Thyroid gland (tissue), 4 donors: ENCODE measurements around the gene TRPT1. TPM values are rescaled to one million over a fixed set of nuclear protein-coding genes. Genes with fewer than 3 reads are reported as not detected.

ENCODE experiments used
- DNase-seq, 2 donors: peaks; one replicate each; pipeline ENCODE4 v3.0.0-alpha.2; 2019
- H3K27ac ChIP-seq, 3 donors: fragments of 200-600 bp; sonication (generic); 1 replicate in 2 of 3; 2 replicates in 1 of 3; pipeline ENCODE4 v1.5.1; 2016 to 2019; ENCODE audit warnings: mild to moderate bottlenecking in 1 of 3, moderate library complexity in 1 of 3
- H3K27me3 ChIP-seq: fragments of 200-600 bp; sonication (generic); one replicate; pipeline ENCODE4 v1.5.1; 2019
- H3K36me3 ChIP-seq, 2 donors: fragments of 200-600 bp; sonication (generic); one replicate each; pipeline ENCODE4 v1.5.1; 2016 to 2019
- H3K4me1 ChIP-seq, 2 donors: fragments of 200-600 bp; sonication (generic); one replicate each; pipeline ENCODE4 v1.5.1; 2017 to 2019
- H3K4me3 ChIP-seq, 3 donors: fragments of 200-600 bp; sonication (generic); replicated peaks in 1 of 3; 1 replicate in 2 of 3; 2 replicates in 1 of 3; pipeline ENCODE4 v1.5.1; 2016; ENCODE audit warnings: mild to moderate bottlenecking in 1 of 3
- H3K9me3 ChIP-seq: fragments of 200-600 bp; sonication (generic); one replicate; pipeline ENCODE4 v1.5.1; 2017
- CTCF ChIP-seq, 6 experiments: fragments of 200-600 bp in 3 of 6; fragments of 450-650 bp in 3 of 6; sonication (generic) in 3 of 6; IDR thresholded peaks; one replicate each; pipeline ENCODE4 v1.5.1; 2016 to 2019; ENCODE audit warnings: antibody characterized with exemption in 6 of 6, mild to moderate bottlenecking in 2 of 6, inconsistent platforms in 1 of 6, moderate library complexity in 1 of 6
- POLR2A ChIP-seq, 2 donors: fragments of 450-650 bp; IDR thresholded peaks; one replicate each; pipeline ENCODE4 v1.6.1; 2017; ENCODE audit warnings: antibody characterized with exemption in 2 of 2, mild to moderate bottlenecking in 2 of 2, moderate library complexity in 1 of 2
- WGBS, 2 donors: methylation state at CpG; one replicate each; pipeline ENCODE4 v1.1.5; 2017; 5-methylcytosine and 5-hydroxymethylcytosine counted together
- intact Hi-C: fragments of 100-400 bp; cut with DNase I; formaldehyde crosslinking; loops from one replicate; pipeline ENCODE4 v1.15.1; 2023
- total RNA-seq, 4 donors: library from RNA; depleted of rRNA; stranded (reverse); fragments of >200 nt; gene quantifications; one replicate each; pipeline ENCODE4 v1.2.3, GENCODE V29; 2016

TRPT1 gene
- total RNA-seq, 4 donors from 2014 or later = 50.5 to 90.8 (median 65.9) TPM

GRCh38 chr11:64237484-64237951 lies 11.5 kb upstream of the TRPT1 start:
- TF ChIP-seq POLR2A (IDR thresholded peaks at IDR 0.05) (no peak), CTCF (IDR thresholded peaks at IDR 0.05) (no peak)
- no peak overlapping the region for H3K4me3 ChIP-seq
- intact Hi-C loops = no loop called here
- H3K27ac ChIP-seq = no peak overlapping the region
- no peaks in the 10 kb centered on the region for H3K9me3 ChIP-seq
- WGBS, 2 donors = 75 to 85% methylated on average over 4 to 12 of the region's 12 CpGs
- peaks cover 10 to 12% of the 10 kb centered on the region in 2 donors for H3K36me3 ChIP-seq
- H3K27me3 ChIP-seq = no peaks in the 10 kb centered on the region
- peaks cover 35 to 43% of the 10 kb centered on the region in 2 donors for H3K4me1 ChIP-seq
- DNase-seq = no peak

- TF ChIP-seq CTCF (IDR thresholded peaks at IDR 0.05) (no peak), POLR2A (IDR thresholded peaks at IDR 0.05) (no peak)
- H3K4me1 ChIP-seq = peaks cover 35 to 54% of the 10 kb centered on the region in 2 donors
- peak overlapping the region; percentile 50 to 88 (median 78) for H3K27ac ChIP-seq
- no peaks in the 10 kb centered on the region for H3K9me3 ChIP-seq
- 85 to 95% methylated on average over 8 to 10 of the region's 12 CpGs for WGBS, 2 donors
- no peaks in the 10 kb centered on the region for H3K27me3 ChIP-seq
- peak overlapping the region in 2 of 3 donors; percentile 23 to 66 for H3K4me3 ChIP-seq
- peaks cover 10 to 12% of the 10 kb centered on the region in 2 donors for H3K36me3 ChIP-seq
- no peak for DNase-seq
- intact Hi-C loops = no loop called here
Measured at GRCh38 chr11:64235437-64236161, 9.6 kb upstream of the TRPT1 start.

GRCh38 chr11:64234647-64235379 lies 8.8 kb upstream of the TRPT1 start:
- peak overlapping the region; percentile 50 to 88 (median 78) for H3K27ac ChIP-seq
- peaks cover 10 to 12% of the 10 kb centered on the region in 2 donors for H3K36me3 ChIP-seq
- no peak for TF ChIP-seq CTCF (IDR thresholded peaks at IDR 0.05)
- TF ChIP-seq POLR2A (IDR thresholded peaks at IDR 0.05) = peak in 1 of 2 donors; percentile 72
- H3K4me1 ChIP-seq = peaks cover 30 to 49% of the 10 kb centered on the region in 2 donors
- H3K4me3 ChIP-seq = peak overlapping the region; percentile 23 to 66 (median 29)
- no peaks in the 10 kb centered on the region for H3K27me3 ChIP-seq
- WGBS, 2 donors = 4 to 10% methylated on average over 12 to 24 of the region's 80 CpGs
- DNase-seq = peak; percentile 72
- intact Hi-C loops = no loop called here
- H3K9me3 ChIP-seq = no peaks in the 10 kb centered on the region

- intact Hi-C loops = no loop called here
- WGBS, 2 donors = 3 to 5% methylated on average over 6 to 23 of the region's 62 CpGs
- peak; percentile 80 to 81 for DNase-seq
- peak within 1 kb of the TSS; percentile 40 to 66 (median 66) for H3K4me3 ChIP-seq
- no peak for TF ChIP-seq CTCF (IDR thresholded peaks at IDR 0.05)
- peak in 1 of 2 donors; percentile 71 for TF ChIP-seq POLR2A (IDR thresholded peaks at IDR 0.05)
- H3K27ac ChIP-seq = peak within 1 kb of the TSS; percentile 78 to 91 (median 79)
- peaks cover 34 to 54% of the 10 kb centered on the region in 2 donors for H3K4me1 ChIP-seq
- peaks cover 10 to 12% of the 10 kb centered on the region in 2 donors for H3K36me3 ChIP-seq
- H3K27me3 ChIP-seq = no peaks in the 10 kb centered on the region
- no peaks in the 10 kb centered on the region for H3K9me3 ChIP-seq
Measured at GRCh38 chr11:64233913-64234586, 8.1 kb upstream of the TRPT1 start, which contains the start of gene VEGFB. Gene VEGFB (plus strand): TSS chr11:64234584. CDS start chr11:64234834, 250 bp downstream.
